ENCODE measurements around the gene PRKCI.

DNA sequence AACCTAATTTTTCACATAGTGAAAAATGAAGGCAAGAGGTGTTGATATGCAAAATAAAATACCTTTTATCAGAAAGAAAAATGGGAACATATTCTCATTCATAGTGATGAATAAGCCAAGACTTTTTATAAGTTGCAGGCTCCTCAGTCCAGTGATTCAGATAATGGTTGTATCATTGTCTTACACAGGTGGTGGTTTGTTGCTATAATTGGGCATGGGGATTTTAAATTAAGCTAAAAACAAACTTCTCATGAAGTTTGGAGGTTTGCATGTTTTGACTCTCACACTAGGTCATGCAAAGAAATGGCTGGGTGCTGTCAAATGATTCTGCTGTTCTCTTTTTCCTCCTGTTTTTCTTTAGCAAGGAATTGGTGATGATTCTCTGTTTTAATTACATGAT lies 74.5 kb downstream of the PRKCI start:
- TF ChIP-seq GATA3 (IDR thresholded peaks at IDR 0.05; ENCODE audit: low read depth, low read length) = no peak
- TF ChIP-seq GATA2 (IDR thresholded peaks at IDR 0.05; ENCODE audit: low read depth, low read length) = no peak
